ENCODE results near the gene SUPT3H. TPM values are rescaled to one million over a fixed set of nuclear protein-coding genes. Genes with fewer than 3 reads are reported as not detected.

SUPT3H gene
- polyA plus RNA-seq, 1 donor (not counting 4 experiments of a cell fraction or from before 2014, with no cell fraction given), result 7.6 TPM

- Histone ChIP-seq H3K36me3 (ENCODE audit: control insufficient read depth in 2 of 2, extremely low read depth in 1 of 2, insufficient read depth in 2 of 2, low read length in 2 of 2) (no peaks in the 10 kb centered on the region), H3K9me1 (ENCODE audit: control insufficient read depth, extremely low read depth, insufficient read depth, low read length) (no peaks in the 10 kb centered on the region), H3K27ac (ENCODE audit: control insufficient read depth, insufficient read depth, low read length) (no peak overlapping the region), H3K27me3 (ENCODE audit: control insufficient read depth, extremely low read depth, insufficient read depth, low read length) (no peaks in the 10 kb centered on the region), H3K79me2 (ENCODE audit: control insufficient read depth, insufficient read depth, low read length) (no peaks in the 10 kb centered on the region), H3K9me3 (ENCODE audit: control insufficient read depth, low read depth, low read length) (no peaks in the 10 kb centered on the region), H4K20me1 (ENCODE audit: control insufficient read depth, extremely low read depth, insufficient read depth, low read length) (no peaks in the 10 kb centered on the region), H3K9ac (ENCODE audit: control insufficient read depth, extremely low read depth, insufficient read depth, low read length) (no peak overlapping the region), H3K4me2 (ENCODE audit: control insufficient read depth, extremely low read depth, insufficient read depth, low read depth, low read length) (no peak overlapping the region), H2AFZ (ENCODE audit: control insufficient read depth, low read length) (no peak overlapping the region), H3K4me1 (ENCODE audit: control insufficient read depth, extremely low read depth, insufficient read depth, low read length) (no peaks in the 10 kb centered on the region), H3K4me3 (ENCODE audit: control insufficient read depth in 2 of 3, extremely low read depth in 1 of 3, insufficient read depth in 2 of 3, low read depth in 1 of 3, low read length in 3 of 3) (no peak overlapping the region)
- FAIRE-seq, result no peak
- no peak for DNase-seq (ENCODE audit: low read depth, low spot score)
- TF ChIP-seq CTCF (optimal IDR thresholded peaks at IDR 0.05 in 1 of 3, IDR thresholded peaks at IDR 0.05 in 1 of 3, conservative IDR thresholded peaks at IDR 0.05 in 1 of 3; ENCODE audit: extremely low read depth in 1 of 3, insufficient read depth in 2 of 3, low read length in 3 of 3), result no peak
- TF ChIP-seq EZH2 (IDR thresholded peaks at IDR 0.05; ENCODE audit: low read length), result no peak
- dilution Hi-C loops (cut with MboI; ENCODE audit: extremely low pct_ligation_motif_present, low sequenced_read_pairs), result no loop called here
These were observed 540.5 kb downstream of the SUPT3H start for GRCh38 chr6:44837255-44837654.

DNA sequence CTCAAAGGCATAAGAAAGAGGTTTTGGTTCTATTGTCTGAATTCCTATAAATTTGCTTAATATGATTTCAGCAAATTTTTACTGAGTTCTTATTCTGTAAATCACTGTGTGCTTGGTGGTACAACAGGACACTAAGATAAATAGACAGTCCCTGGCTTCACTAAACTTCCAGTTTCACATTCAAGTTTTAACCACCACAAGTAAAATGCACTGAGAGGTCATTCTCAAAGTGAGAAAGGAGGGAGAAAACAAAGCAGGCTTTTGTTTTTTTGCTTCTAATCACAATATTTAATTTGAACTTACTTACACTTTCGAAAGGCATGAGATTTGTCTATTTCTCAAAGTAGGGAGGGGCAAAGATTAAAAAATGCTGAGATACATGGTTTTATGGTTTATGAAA, 544.5 kb downstream of the SUPT3H start:
- Histone ChIP-seq H2AFZ (ENCODE audit: control insufficient read depth, low read length) (no peak overlapping the region), H3K79me2 (ENCODE audit: control insufficient read depth, insufficient read depth, low read length) (no peaks in the 10 kb centered on the region), H3K27me3 (ENCODE audit: control insufficient read depth, extremely low read depth, insufficient read depth, low read length) (no peaks in the 10 kb centered on the region), H3K9ac (ENCODE audit: control insufficient read depth, extremely low read depth, insufficient read depth, low read length) (no peak overlapping the region), H3K9me1 (ENCODE audit: control insufficient read depth, extremely low read depth, insufficient read depth, low read length) (no peaks in the 10 kb centered on the region), H3K36me3 (ENCODE audit: control insufficient read depth in 2 of 2, extremely low read depth in 1 of 2, insufficient read depth in 2 of 2, low read length in 2 of 2) (no peaks in the 10 kb centered on the region), H3K4me1 (ENCODE audit: control insufficient read depth, extremely low read depth, insufficient read depth, low read length) (no peaks in the 10 kb centered on the region), H4K20me1 (ENCODE audit: control insufficient read depth, extremely low read depth, insufficient read depth, low read length) (no peaks in the 10 kb centered on the region), H3K27ac (ENCODE audit: control insufficient read depth, insufficient read depth, low read length) (no peak overlapping the region), H3K9me3 (ENCODE audit: control insufficient read depth, low read depth, low read length) (no peaks in the 10 kb centered on the region), H3K4me2 (ENCODE audit: control insufficient read depth, extremely low read depth, insufficient read depth, low read depth, low read length) (no peak overlapping the region), H3K4me3 (ENCODE audit: control insufficient read depth in 2 of 3, extremely low read depth in 1 of 3, insufficient read depth in 2 of 3, low read depth in 1 of 3, low read length in 3 of 3) (no peak overlapping the region)
- dilution Hi-C loops (cut with MboI; ENCODE audit: extremely low pct_ligation_motif_present, low sequenced_read_pairs), result no loop called here
- DNase-seq (ENCODE audit: low read depth, low spot score) (no peak), FAIRE-seq (no peak)
- no peak for TF ChIP-seq EZH2 (IDR thresholded peaks at IDR 0.05; ENCODE audit: low read length)
- no peak for TF ChIP-seq CTCF (optimal IDR thresholded peaks at IDR 0.05 in 1 of 3, IDR thresholded peaks at IDR 0.05 in 1 of 3, conservative IDR thresholded peaks at IDR 0.05 in 1 of 3; ENCODE audit: extremely low read depth in 1 of 3, insufficient read depth in 2 of 3, low read length in 3 of 3)
